GM10248 (cell line): ENCODE results near the gene FNDC3B.

ENCODE experiments used
- CTCF ChIA-PET: fragments of 300-600 bp; sonication (Branson Sonifier 250); formaldehyde crosslinking; extraction: SDS; loops from one replicate; lab custom pipeline; 2021; ENCODE audit warnings: antibody characterized with exemption; lab: Yijun Ruan, JAX
- POLR2A ChIA-PET: fragments of 350-650 bp; sonication (Branson Sonifier 250); formaldehyde crosslinking; extraction: SDS; loops from one replicate; lab custom pipeline; 2020; ENCODE audit warnings: antibody characterized with exemption; lab: Yijun Ruan, JAX
- DNase-seq: peaks from one replicate; pipeline ENCODE4 v3.0.0; 2012; ENCODE audit errors: extremely low spot score
- TF ChIP-seq, protein P1 (sequence below): IDR thresholded peaks from 2 replicates; pipeline ENCODE4 v1.5.1; 2012; ENCODE audit warnings: mild to moderate bottlenecking, low read depth; ENCODE audit errors: extremely low read depth, missing control alignments, control extremely low read depth

FNDC3B gene

DNA sequence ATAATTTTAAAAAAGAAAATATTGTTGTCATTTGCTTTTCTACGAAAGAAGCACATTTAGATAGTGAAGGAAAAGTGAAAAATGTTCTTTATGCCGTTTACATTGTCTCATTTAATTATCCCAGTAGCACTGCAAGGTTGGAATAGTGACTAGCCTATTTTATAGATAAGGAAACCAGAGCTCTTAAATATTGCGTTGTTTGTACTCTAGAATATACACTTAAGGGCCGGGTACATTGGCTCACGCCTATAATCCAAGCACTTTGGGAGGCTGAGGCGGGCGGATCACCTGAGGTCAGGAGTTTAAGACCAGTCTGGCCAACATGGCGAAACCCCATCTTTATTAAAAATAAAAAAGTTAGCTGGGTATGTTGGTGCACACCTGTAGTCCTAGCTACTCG is 127.5 kb downstream of the FNDC3B start:
- TF ChIP-seq, protein P1, sequence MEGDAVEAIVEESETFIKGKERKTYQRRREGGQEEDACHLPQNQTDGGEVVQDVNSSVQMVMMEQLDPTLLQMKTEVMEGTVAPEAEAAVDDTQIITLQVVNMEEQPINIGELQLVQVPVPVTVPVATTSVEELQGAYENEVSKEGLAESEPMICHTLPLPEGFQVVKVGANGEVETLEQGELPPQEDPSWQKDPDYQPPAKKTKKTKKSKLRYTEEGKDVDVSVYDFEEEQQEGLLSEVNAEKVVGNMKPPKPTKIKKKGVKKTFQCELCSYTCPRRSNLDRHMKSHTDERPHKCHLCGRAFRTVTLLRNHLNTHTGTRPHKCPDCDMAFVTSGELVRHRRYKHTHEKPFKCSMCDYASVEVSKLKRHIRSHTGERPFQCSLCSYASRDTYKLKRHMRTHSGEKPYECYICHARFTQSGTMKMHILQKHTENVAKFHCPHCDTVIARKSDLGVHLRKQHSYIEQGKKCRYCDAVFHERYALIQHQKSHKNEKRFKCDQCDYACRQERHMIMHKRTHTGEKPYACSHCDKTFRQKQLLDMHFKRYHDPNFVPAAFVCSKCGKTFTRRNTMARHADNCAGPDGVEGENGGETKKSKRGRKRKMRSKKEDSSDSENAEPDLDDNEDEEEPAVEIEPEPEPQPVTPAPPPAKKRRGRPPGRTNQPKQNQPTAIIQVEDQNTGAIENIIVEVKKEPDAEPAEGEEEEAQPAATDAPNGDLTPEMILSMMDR, result no peak
- DNase-seq, result no peak
- ChIA-PET CTCF (interaction anchor here (1.2 to 3.6 kb wide), 2 partner anchors 10 to 17 kb away, joined by 3 to 12 read pairs; no protein-coding TSS in a partner anchor), POLR2A (no interaction called here)

DNA sequence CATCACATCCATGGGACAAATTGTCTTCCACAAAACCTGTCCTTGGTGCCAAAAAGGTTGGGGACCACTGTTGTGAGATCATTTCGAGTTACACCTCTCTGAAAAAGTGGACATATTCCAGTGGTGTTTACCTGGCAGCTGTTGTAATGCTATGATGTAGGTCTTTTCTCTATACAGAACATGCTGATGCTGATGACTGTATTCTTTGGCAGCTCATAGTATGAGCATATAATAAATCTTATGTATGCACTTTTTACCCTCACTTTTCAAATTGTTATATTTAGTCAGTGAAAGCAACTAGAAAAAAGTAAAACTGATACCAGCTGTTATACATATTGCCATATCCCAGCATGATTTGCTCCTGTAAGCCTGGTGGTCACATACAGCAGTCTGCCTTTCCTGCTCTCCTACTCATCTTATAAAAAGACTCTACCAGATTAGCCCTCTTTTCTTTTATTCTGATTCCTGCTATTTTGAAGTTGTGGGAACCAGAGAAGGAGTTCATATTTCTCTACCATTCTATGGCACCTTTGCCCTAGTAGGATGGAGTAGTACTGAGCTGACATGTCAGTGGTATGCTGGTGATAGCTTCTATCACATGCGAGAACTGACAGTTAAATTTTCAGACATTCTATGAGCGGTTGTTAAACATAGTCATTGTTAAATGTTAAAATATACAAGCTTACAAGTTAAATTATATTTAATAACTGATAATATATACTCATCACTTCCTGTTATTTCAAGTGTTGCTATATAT is 128.7 kb downstream of the FNDC3B start:
- POLR2A ChIA-PET, result no interaction called here

DNA sequence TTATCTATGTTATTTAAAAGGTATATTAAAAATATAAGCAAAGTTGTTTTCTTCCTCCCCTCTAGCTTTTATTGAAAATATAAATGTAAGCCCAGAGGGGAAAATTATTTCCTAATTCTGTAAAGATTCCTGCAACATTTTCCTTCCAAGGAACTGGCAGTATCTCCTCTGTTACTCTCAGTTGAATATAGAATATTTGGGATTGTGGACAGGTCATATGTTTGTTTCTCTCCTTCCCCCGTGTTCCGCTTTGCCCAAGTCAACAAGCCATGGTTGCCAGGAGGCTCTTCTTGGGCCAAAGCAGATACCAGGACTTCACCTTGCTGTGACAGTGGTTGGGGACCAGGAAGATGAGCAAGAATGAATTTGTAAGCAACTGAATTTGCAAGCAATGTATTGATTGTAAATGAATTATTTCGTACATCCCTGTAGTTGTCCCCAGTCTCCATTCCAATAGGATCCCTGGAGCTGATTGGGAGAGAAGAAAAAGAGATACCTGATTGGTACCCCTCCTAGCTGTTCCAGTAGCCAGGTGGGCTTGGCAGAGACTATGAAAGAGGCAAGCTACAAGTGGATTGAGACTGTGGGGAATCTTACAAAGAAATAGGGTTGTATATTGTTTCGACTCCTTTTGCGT is 130.8 kb downstream of the FNDC3B start:
- DNase-seq, result no peak
- ChIA-PET POLR2A (interaction anchor here (0.6 kb wide), 1 partner anchor 24 kb away, joined by 3 read pairs; no protein-coding TSS in a partner anchor), CTCF (interaction anchor here (0.6 to 1.8 kb wide), 12 partner anchors 8 to 162 kb away, joined by 3 to 8 read pairs (median 4); no protein-coding TSS in a partner anchor)
- TF ChIP-seq, protein P1, result no peak

More for the DNA sequence above, 128.7 kb downstream of the FNDC3B start:
- TF ChIP-seq, protein P1, result no peak
- no peak for DNase-seq
- CTCF ChIA-PET, result interaction anchor here (0.9 to 3.6 kb wide), 5 partner anchors 9 to 31 kb away, joined by 3 to 12 read pairs (median 4); no protein-coding TSS in a partner anchor

DNA sequence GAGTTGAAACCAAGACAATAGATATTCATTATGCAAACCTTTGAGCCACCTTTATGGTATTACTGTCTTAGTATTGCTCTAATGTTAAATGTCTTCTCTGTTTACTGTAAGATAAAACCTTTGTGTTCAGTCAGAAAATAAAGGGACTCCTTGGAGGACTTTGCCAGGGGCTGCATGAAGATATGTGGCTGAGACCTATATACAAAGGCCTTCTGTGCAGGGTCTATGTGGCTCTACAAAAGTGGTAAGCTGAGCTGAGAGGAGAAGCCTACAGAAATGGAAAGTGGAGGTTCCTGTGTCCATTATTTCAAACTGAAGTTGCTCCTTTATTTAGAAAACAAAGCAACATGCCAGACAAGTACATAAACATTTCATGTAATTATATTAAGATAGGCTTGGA is 131.5 kb downstream of the FNDC3B start:
- TF ChIP-seq, protein P1, result no peak
- POLR2A ChIA-PET, result interaction anchor here (0.6 kb wide), 2 partner anchors 20 to 24 kb away, joined by 3 read pairs; no protein-coding TSS in a partner anchor
- DNase-seq, result no peak
- CTCF ChIA-PET, result interaction anchor here (0.9 to 1.8 kb wide), 5 partner anchors 8 to 62 kb away, joined by 3 to 8 read pairs (median 4); no protein-coding TSS in a partner anchor

DNA sequence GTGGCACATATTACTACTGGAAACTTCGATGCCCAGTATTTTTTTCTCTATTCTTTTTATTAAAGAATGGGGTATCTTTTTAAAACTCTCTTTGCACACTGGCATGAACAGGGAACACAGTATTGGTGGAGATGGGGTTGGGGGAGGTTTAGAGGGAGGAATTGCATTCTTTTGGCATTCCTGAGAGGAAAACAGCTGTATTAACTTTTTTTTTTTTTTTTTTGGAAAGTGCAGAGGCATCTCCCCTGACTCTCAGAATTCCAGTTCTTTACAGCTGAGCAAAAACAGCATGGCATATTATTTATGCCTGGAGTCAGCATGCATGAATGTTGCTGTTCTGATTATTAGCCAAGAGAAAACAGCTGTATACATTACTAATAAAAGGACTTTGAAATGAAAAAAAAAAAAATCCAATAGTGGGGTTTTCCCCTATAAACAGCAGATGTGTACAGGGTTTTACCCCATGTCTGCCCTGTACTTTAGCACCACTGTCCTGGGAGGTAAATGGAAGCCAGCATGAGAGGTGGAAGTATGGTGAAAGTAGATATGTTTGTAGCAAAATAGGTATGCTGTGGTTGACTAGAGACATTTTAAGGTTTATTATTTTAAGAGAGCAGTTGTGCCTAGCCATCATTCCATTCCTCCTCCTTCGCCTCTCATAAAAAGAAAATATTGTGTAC is 132.2 kb downstream of the FNDC3B start:
- CTCF ChIA-PET, result interaction anchor here (1.3 to 1.9 kb wide), 2 partner anchors 9 to 14 kb away, joined by 3 to 7 read pairs; no protein-coding TSS in a partner anchor
- no peak for DNase-seq
- POLR2A ChIA-PET, result interaction anchor here (0.6 kb wide), 1 partner anchor 20 kb away, joined by 3 read pairs; no protein-coding TSS in a partner anchor
- TF ChIP-seq, protein P1, result no peak
